PC-9 (cell line): ENCODE data around the gene APELA. TPM values are rescaled to one million over a fixed set of nuclear protein-coding genes. Genes with fewer than 3 reads are reported as not detected.

Source experiments
- BruUV-seq: library from RNA; stranded (reverse); fragments of 400-500 nt; replicated peaks from 2 replicates; lab custom pipeline; 2021; lab: Mats Ljungman, UMichigan
- CTCF ChIA-PET: fragments of 300-600 bp; sonication (Branson Sonifier 250); formaldehyde crosslinking; loops from one replicate; lab custom pipeline; 2022; ENCODE audit warnings: antibody characterized with exemption; lab: Charles Lee
- POLR2A ChIA-PET: fragments of 300-600 bp; sonication (Branson Sonifier 250); formaldehyde crosslinking; loops from one replicate; lab custom pipeline; 2022; ENCODE audit warnings: antibody characterized with exemption; ENCODE audit not compliant: unreplicated experiment; lab: Charles Lee
- DNase-seq, 2 experiments: peaks; one replicate each; pipeline versions ENCODE4 v3.0.0 to v3.0.0-alpha.2; 2015 to 2022; ENCODE audit warnings: mixed read lengths in 1 of 2
- H2AFZ ChIP-seq: fragments of 200-600 bp; sonication (generic); 2 replicates; pipeline ENCODE4 v1.8.1; 2017; ENCODE audit warnings: antibody characterized with exemption
- H3F3A ChIP-seq: fragments of 200-600 bp; sonication (generic); 2 replicates; pipeline ENCODE4 v1.8.1; 2017; ENCODE audit warnings: antibody characterized with exemption, mild to moderate bottlenecking, low read depth; ENCODE audit not compliant: insufficient read depth
- H3K27ac ChIP-seq: fragments of 200-600 bp; sonication (generic); 2 replicates; pipeline ENCODE4 v1.6.1; 2016; ENCODE audit warnings: mixed run types
- H3K27me3 ChIP-seq: fragments of 200-600 bp; sonication (generic); 2 replicates; pipeline ENCODE4 v1.6.1; 2016; ENCODE audit warnings: low read depth, mixed run types; ENCODE audit not compliant: insufficient read depth
- H3K36me3 ChIP-seq: fragments of 200-600 bp; sonication (generic); 2 replicates; pipeline ENCODE4 v1.6.1; 2016; ENCODE audit warnings: low read depth, mixed run types
- H3K4me1 ChIP-seq: fragments of 200-600 bp; sonication (generic); replicated peaks from 2 replicates; pipeline ENCODE4 v1.6.1; 2016; ENCODE audit warnings: mixed run types; ENCODE audit not compliant: insufficient read depth
- H3K4me2 ChIP-seq: fragments of 200-600 bp; sonication (generic); 2 replicates; pipeline ENCODE4 v1.6.1; 2017; ENCODE audit warnings: mixed run types
- H3K4me3 ChIP-seq: fragments of 200-600 bp; sonication (generic); 2 replicates; pipeline ENCODE4 v1.6.1; 2016; ENCODE audit warnings: mixed run types
- H3K79me2 ChIP-seq: fragments of 200-600 bp; sonication (generic); 2 replicates; pipeline ENCODE4 v1.6.1; 2017; ENCODE audit warnings: low read depth, mixed run types
- H3K9me2 ChIP-seq: fragments of 200-600 bp; sonication (generic); 2 replicates; pipeline ENCODE4 v1.8.1; 2017; ENCODE audit warnings: mild to moderate bottlenecking; ENCODE audit not compliant: insufficient read depth
- H3K9me3 ChIP-seq: fragments of 200-600 bp; sonication (generic); 2 replicates; pipeline ENCODE4 v1.8.1; 2016; ENCODE audit warnings: low read depth; ENCODE audit not compliant: insufficient read depth
- H4K20me1 ChIP-seq: fragments of 200-600 bp; sonication (generic); 2 replicates; pipeline ENCODE4 v1.8.1; 2017; ENCODE audit not compliant: insufficient read depth
- EZH2 ChIP-seq: fragments of 200-600 bp; sonication (generic); IDR thresholded peaks from 2 replicates; pipeline ENCODE4 v1.8.0; 2017; ENCODE audit warnings: antibody characterized with exemption, low read depth
- intact Hi-C: fragments of 100-400 bp; cut with micrococcal nuclease; formaldehyde crosslinking; loops from one replicate; pipeline ENCODE4 v1.10.0; 2022; ENCODE audit not compliant: unreplicated experiment
- total RNA-seq: library from RNA; stranded (reverse); gene quantifications from 2 replicates; pipeline ENCODE4 v1.2.3, GENCODE V29; 2021
- TF ChIP-seq, protein P1 (sequence below): fragments of 200-600 bp; sonication (generic); conservative IDR thresholded peaks from 2 replicates; pipeline ENCODE4 v1.6.1; 2017; ENCODE audit warnings: mixed run types, antibody characterized with exemption, mild to moderate bottlenecking, moderate library complexity

APELA gene
- total RNA-seq, 1 experiment from 2014 or later: not detected

DNA sequence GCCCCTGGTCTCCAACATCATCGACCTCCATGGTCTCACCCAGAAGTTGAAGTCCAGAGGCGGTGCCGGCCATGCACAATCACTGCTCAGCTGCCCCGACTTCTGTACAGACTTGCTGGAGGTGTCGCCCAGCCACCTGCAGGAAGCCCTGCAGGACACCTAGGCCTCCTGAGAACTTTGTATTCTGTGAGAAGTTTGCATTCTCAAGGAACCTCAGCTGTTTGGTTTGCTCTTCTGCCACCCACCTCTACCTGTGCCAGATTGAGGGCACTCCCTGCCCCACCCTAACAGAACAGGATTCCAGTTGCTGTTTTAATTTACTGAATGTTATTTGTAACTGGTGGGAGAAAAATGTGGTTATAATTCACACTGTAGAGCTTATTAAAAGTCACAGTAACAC is 53.7 kb downstream of the APELA start:
- H3K4me3 ChIP-seq: no peak overlapping the region
- H3K36me3 ChIP-seq: no peaks in the 10 kb centered on the region
- intact Hi-C loops: no loop called here
- H3K4me1 ChIP-seq: no peaks in the 10 kb centered on the region
- DNase-seq: no peak
- H3K9me3 ChIP-seq: no peaks in the 10 kb centered on the region
- no peak overlapping the region for H2AFZ ChIP-seq
- no peak overlapping the region for H3K4me2 ChIP-seq
- no peaks in the 10 kb centered on the region for H3F3A ChIP-seq
- TF ChIP-seq, protein P1, sequence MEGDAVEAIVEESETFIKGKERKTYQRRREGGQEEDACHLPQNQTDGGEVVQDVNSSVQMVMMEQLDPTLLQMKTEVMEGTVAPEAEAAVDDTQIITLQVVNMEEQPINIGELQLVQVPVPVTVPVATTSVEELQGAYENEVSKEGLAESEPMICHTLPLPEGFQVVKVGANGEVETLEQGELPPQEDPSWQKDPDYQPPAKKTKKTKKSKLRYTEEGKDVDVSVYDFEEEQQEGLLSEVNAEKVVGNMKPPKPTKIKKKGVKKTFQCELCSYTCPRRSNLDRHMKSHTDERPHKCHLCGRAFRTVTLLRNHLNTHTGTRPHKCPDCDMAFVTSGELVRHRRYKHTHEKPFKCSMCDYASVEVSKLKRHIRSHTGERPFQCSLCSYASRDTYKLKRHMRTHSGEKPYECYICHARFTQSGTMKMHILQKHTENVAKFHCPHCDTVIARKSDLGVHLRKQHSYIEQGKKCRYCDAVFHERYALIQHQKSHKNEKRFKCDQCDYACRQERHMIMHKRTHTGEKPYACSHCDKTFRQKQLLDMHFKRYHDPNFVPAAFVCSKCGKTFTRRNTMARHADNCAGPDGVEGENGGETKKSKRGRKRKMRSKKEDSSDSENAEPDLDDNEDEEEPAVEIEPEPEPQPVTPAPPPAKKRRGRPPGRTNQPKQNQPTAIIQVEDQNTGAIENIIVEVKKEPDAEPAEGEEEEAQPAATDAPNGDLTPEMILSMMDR: no peak
- no peak for TF ChIP-seq EZH2
- no TSS peak for BruUV-seq
- POLR2A ChIA-PET: no interaction called here
- CTCF ChIA-PET: no interaction called here
- no peaks in the 10 kb centered on the region for H3K9me2 ChIP-seq
- no peaks in the 10 kb centered on the region for H4K20me1 ChIP-seq
- no peak overlapping the region for H3K27ac ChIP-seq
- no peaks in the 10 kb centered on the region for H3K27me3 ChIP-seq
- H3K79me2 ChIP-seq: no peaks in the 10 kb centered on the region

DNA sequence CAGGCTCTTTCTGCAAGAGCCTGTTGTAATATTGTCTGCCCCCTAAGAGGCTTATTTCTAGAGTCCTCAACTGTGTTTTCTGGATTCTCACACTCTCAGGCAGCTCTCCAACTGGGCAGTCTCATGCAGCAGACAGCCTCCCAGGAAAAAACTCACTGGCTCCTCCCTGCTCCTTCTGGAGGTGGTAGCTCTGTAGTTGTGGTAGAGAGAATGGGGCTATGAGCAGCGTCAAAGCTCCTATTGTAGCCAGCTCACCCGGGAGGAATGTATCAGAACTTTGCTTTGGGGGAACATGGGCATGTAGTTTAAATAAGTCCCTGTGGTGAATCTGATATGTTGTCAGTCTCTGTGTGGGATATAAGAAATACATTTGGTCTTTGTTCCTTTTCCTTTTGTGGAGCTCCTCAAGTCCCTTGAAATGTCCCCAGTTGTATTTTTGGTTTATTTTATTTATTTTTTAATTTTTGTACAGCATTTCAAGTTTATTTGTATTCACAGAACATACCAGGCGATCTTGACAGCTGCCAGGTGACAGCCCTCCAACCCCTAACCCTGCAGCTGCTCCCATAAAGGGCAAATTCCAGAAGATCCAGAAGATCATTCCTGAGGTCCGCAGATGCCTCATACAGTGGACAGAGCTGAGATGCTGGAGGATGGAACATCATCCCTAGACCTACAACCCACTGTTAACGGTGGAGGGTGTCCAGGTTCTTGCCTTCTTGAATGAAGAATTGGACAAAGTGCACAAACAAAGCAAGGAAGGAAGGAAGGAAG is 54.8 kb downstream of the APELA start:
- Histone ChIP-seq H3F3A (no peaks in the 10 kb centered on the region), H4K20me1 (no peaks in the 10 kb centered on the region), H3K9me3 (no peaks in the 10 kb centered on the region), H3K36me3 (no peaks in the 10 kb centered on the region), H3K4me2 (no peak overlapping the region), H3K9me2 (no peaks in the 10 kb centered on the region), H3K79me2 (no peaks in the 10 kb centered on the region), H2AFZ (no peak overlapping the region), H3K4me3 (no peak overlapping the region), H3K27me3 (no peaks in the 10 kb centered on the region), H3K4me1 (no peaks in the 10 kb centered on the region), H3K27ac (no peak overlapping the region)
- ChIA-PET POLR2A (no interaction called here), CTCF (interaction anchor here (0.5 kb wide), 1 partner anchor 11 kb away, joined by 5 read pairs; no protein-coding TSS in a partner anchor)
- no TSS peak for BruUV-seq
- DNase-seq: no peak
- TF ChIP-seq, protein P1: no peak
- no peak for TF ChIP-seq EZH2
- intact Hi-C loops: no loop called here

DNA sequence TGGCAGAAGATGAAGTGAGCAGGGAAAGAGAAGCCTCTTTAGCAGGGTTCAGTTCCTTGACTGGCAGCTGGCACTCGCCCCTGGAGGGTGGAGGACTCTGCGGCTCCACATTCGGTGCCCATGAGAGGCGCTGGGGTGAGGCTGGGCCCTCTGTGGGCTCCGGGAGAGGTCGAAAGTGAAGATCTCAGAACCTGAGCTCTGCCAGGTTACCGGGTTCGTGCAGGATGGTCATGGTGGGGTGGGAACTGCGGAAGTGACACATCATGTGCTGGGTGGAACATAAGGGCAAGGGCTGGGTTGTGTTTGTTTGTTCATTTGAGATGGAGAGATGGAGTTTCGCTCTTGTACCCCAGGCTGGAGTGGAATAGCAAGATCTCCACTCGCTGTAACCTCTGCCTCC is 56.3 kb downstream of the APELA start:
- Histone ChIP-seq H3K4me2 (no peak overlapping the region), H3K36me3 (no peaks in the 10 kb centered on the region), H3K4me1 (no peaks in the 10 kb centered on the region), H3K9me2 (no peaks in the 10 kb centered on the region), H3K4me3 (no peak overlapping the region), H3F3A (no peaks in the 10 kb centered on the region), H3K79me2 (no peaks in the 10 kb centered on the region), H3K27ac (no peak overlapping the region), H2AFZ (no peak overlapping the region), H4K20me1 (no peaks in the 10 kb centered on the region), H3K9me3 (no peaks in the 10 kb centered on the region), H3K27me3 (no peaks in the 10 kb centered on the region)
- TF ChIP-seq, protein P1: no peak
- TF ChIP-seq EZH2: no peak
- BruUV-seq: no TSS peak
- POLR2A ChIA-PET: no interaction called here
- intact Hi-C loops: no loop called here
- CTCF ChIA-PET: no interaction called here
- no peak for DNase-seq
